ENCODE measurements around the gene TMEM191C.
"Not testable (repeated sequence)": the region's sequence is repeated elsewhere in the genome, so short reads cannot be mapped to it uniquely, and the experiment has no call there.

Gene TMEM191C

DNA sequence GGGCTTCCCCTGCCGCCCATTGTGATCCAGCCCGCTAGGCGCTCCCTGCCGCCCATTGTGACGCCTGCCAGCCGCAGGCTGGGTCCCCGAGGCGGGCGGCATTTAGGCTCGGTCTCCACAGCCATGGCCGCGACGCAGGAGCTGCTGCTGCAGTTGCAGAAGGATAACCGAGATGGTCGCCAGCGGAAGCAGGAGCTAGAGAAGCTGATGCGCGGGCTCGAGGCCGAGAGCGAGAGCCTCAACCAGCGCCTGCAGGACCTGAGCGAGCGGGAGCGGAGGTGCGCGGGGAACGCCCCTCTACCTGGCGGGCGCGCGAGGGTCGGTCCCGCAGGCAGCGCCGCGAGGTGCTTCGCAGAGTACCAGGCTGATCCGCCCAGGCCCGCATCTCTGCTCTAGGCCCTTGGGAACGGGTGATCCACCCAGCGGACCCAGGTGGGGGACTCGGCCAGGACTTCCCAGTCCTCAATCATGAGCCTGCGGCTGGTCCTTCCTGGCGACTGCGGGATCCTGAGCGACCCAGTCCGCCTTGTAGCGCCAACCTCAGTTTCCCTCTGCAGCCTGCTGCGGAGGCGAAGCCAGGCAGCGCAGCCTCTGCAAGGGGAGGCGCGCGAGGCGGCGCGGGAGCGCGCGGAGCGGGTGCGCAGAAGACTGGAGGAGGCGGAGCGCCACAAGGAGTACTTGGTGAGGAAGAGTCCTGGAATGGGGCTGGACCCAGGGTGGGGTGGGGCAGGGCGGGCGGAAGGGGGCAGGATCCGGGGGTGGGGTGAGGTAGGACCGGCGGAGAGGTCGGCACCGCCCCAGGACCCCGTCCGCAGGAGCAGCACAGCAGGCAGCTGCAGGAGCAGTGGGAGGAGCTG is at the start of gene TMEM191C:
TSS of gene TMEM191C (plus strand) at position 51 of the 857 bp plus-strand sequence. CDS start at position 124, 73 bp downstream.
- not testable (repeated sequence) for DNase-seq

DNA sequence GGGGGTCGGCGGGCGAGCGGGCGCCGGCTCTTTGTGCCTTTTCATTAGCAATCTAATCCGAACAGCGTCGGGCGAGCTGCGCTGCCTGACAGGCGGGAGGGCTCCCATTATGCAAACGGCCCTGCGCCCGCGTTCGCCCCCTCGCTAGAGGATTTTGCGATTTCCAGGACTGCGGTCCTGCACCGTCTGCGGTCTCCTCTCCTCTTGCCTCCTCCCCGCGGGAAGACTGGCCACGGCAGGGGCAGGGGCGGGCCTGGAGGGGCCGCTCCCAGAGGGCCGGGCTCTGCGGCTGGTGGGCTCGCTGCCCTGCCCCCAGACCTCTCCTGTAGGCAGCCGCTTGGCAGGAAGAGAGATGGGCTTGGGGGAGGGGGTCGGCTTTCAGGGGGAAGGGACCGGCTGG is 49.3 kb upstream of the TMEM191C start:
- peak; percentile 66 for DNase-seq

DNA sequence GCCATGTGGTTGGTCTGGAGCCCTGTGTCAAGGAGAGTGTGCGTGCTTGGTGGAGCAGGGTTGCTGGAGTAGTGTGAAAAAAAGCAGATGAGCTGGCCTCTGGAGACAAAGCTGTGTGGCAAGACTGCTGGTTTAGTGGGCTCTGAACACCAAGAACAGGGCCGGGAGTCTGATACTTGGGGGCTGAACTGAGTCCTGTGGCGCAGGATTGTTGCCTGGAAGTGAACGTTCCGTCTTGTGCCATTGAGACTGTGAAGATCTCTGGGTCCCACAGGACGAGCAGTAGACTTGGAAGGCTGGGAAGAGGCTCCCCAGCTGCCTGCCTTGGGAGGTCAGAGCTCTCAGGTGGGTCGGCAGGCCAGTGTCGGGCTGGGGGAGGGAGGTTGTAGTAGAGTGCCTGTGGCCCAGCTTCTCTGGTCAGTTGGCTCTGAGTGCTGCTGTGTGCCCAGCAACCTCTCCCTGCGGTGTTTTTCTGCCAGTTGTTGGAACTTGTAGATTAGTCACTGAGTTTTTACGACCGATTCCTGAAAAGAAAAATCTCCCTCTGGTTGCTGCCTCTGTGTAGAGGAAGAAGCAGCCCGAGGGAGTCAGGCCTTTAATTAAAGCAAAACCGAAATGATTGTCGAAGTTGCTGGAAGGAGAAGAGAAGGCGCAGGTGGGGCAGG is 48.1 kb upstream of the TMEM191C start:
- not testable (repeated sequence) for DNase-seq

DNA sequence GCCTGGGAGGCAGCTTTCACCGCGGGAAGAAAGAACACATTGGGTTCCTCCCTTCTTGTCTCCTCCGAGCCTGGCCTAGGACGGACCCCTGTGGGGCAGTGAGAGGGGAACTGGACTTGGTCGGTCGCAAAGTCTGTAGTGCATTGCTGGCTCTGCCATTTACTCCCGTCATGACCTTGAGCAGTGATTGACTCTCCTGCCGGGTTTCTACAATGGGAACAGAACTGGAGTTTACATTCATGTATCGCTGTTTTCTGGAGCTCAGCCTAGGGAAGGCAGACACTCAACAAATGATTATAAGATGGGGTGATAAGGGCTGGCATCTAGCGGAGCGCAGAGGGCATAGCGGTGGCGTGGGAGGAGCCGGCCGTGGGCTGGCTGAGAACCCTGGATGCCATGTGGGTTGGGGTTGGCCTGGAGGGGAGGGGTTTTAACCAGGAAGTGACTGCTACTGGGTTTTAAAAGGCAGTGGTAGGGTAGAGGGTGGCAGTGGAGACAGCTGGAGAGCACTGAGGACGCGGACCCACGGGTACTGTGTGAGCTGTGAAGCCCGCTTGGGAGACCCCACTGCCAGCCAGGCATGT is 46.9 kb upstream of the TMEM191C start:
- not testable (repeated sequence) for DNase-seq

DNA sequence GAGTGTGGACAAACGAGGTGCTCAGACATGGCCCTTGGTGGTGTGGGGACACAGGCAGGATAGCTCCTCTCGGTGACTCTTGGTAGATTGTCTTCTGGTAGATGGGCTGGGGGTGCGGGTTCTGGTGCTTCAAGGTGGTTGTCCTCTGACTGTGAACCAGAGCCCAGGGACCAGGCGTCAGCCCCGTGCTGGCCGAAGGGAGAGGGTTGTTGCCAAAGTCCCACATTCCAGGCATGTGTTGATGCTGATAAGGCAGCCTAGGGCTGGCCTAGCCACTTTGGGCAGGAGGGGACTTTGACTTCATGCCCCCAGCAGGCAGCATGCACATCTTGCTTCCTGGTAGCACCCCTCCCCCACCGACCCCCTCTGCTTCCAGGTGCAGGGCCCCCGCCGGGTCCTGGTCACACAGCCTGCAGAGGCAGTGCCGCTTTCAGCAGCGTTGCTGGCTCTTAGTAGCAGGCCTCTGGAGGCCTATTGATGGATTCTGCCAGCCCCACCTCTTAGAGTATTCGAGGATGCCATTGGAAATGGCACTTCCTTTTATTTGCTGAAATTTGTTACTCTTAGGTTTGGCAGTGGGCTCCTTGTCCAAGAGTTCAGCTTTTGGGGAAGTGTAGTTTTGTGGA is 43.0 kb upstream of the TMEM191C start:
- DNase-seq: not testable (repeated sequence)

DNA sequence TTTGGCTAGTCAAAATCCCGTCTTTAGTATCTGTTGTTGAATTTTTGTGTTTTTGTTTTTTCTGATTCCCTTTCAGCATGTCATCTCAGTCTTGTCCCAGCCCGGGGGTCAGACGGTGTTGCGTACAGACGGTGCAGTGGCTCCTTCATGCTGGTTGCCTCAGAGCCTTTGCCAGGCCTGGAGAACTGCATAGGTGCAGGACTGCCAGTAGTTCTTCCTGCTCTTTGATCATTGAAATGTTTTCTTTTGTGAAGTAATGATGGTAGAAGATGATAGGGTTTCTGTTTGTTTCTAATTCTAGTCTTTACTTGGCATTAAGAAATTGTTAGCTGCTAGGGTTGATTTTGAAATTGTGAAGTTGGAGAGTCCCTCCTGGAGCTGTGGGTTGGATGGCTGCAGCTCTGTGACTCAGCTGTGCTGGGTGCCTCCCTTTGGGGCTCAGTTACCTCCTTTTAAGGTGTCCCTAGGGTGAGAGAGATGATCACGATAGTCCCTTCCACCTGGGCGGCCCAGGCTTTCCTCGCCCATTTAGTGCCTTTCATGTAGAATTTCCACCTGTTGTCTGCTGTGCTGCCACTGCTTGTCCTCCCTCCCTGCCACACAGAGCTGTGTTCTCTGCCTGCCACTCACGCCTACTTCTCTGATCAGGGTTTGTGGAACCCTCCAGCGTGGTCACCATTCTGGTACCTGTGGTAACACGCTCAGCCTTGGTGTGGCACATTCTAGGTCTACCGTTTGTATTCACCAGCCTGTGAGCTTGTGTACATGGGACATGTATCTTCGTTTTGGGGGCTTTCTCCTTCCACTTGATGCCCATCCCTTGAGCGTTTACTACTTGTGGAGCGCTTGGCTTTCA is 32.6 kb upstream of the TMEM191C start:
- not testable (repeated sequence) for DNase-seq

DNA sequence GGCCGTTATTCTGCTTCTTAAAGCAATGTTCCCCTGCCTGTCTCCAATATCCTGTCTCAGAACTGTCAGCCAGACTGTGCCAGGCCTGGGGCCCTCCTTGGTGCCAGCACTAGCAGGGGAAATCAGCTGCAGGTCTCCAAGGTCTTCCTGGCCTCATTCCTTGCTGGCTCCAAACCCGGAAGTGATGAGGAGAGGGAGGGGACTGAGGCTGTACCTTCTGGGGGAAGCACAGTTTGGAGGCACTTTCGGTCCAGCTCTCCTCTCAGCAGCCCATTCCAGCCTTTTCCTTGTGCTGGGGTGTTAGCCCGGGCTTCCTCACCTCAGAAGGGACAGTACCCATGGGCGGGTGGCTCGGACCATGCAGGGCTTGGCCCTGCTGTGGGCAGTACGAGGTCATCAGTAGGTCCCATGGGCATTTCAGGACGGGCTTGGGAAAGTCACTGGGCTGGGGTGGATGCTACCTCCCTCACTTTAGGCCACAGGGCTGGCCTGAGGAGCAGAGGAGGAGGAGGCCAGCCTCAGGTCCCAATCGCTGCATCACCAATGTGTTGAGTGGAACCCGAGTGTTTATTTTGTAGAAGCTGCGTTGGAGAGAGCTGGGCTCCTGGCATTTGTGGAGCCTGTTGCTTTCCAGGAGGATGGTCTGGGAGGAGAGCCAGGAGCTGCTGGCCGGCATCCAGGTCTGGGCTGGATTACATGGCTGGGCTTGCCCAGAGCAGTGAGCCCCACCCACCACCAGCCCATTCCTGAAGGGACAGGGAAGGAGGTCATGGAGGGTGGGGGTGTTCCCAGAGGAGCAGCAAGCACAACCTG is 31.0 kb upstream of the TMEM191C start:
- not testable (repeated sequence) for DNase-seq

DNA sequence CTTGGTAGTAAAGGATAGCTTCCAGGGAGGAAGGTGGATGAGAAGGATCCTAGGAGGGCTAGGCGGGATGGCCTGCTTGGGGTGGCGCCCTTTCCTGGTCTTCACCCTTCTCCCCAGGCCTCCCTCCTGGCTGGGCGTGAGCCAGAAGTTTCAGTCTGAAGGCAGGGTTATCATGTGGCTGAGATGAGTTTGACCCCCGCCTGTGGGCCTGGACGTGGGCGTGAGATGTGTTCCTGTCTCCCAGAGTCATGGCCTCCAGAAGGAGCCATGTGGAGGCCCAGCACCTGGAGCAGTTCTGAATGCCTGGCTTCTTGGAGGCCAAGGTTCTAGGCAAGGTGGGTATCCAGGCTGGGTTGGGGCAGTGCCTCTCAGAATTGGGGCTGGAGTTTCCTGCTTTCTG is 29.2 kb upstream of the TMEM191C start:
- DNase-seq: not testable (repeated sequence)

DNA sequence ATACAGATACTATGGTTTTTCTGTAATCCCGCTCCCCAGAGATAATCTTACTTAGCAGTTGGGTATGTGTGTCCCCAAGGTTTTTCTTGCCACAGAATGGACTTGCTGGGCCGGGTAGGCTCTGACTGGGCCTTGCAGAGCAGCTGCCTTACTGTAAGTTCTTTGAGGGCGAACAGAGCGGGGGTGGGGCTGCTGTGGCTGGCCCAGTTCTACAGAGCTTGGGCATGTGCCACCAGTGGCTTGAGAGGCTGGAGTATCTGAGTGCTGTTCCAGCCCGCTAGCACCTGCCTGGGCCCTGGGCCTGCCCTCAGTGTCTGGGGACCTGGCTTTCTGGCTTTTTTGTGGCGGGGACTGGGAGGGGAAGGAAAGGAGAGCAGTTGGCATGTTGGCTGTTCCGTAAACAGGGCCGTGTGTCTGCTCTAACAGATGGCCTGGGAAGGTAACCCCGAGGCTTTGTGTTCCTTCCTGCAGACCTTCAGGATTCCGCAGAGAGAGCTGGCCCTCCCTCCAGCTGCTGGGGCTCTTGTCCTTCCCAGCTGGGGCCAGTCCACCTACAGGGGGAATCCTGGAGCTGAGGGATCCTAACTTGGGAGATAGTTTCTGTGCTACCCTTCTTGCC is 27.1 kb upstream of the TMEM191C start:
- DNase-seq: not testable (repeated sequence)

DNA sequence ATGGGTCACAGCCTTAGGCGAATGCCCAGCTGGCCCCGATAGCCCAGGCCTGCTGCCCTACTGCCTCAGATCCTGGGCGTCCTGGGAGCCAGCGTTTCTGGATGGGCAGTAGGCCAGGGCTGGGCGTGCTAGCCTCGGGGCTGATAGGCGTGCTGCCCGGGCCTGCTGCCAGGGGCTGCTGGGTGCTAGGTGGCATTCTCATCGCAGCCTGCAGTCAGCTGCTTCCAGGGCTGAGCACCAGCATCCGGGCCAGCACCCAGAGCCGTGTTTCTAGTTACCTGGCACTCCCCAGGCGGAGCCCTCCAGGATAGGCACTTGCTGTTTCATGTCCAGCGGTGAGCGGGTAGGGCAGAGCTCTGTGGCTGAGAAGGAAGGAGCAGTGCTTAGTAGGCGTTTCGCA is 26.5 kb upstream of the TMEM191C start:
- not testable (repeated sequence) for DNase-seq

DNA sequence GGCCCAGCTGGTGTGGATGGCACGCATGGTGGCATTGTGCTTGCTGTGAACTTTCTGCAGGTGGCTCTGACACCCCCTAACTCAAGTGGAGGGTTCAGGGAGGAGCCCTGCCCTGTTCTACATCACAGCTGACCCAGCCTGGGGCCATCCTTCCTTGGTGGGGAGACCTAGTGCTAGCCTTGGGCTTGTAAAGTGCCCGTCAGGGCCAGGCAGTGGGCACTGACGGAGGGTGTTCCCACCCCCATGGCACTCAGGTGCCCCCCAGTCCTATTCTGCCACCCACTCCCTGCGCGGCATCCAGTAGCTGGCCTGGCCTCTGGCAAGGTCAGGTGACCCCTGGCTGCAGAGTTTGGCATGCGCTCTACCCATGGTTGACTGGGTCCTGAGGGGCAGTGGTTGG is 26.0 kb upstream of the TMEM191C start:
- not testable (repeated sequence) for DNase-seq

DNA sequence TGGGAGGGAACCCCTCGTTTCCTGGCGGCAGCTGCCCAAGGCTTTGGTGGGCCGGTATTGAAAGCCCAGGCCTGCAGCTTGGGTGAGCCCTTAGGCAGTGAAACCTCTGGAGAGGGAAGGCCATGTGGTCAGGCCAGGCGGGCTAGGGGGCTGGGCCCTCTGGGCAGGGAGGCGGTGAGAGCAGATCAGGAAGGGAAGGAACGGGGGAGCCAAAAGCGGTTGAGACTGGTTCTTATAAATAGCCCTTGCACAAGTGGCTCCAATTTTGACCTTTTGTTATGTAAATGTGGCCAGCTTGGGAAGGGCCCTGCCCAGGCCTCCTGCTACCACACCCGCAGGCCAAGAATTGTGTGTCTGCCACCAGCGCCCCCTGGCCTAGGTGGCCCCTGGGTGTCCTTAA is 25.1 kb upstream of the TMEM191C start:
- DNase-seq: not testable (repeated sequence)

DNA sequence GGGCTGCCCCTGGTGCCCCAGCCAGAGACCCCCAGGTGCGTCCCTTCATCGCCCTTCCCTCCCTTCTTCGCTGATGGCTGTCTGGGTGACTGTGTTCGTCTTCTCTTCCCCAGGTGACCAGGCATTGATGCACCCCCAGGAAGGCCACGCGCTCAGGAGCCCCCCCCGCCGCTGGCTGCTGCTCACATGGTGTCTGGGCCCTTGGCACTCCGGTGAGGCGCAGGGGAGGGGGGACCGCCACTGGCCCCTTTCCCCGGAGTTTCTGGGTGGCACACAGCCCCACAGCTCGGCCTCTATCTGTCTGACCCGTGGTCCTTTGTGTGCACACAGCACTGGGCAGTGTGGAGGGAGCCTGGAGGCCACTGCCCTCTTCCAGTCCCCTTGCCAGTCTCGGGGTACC is 24.5 kb upstream of the TMEM191C start:
- DNase-seq: peak; percentile 39

DNA sequence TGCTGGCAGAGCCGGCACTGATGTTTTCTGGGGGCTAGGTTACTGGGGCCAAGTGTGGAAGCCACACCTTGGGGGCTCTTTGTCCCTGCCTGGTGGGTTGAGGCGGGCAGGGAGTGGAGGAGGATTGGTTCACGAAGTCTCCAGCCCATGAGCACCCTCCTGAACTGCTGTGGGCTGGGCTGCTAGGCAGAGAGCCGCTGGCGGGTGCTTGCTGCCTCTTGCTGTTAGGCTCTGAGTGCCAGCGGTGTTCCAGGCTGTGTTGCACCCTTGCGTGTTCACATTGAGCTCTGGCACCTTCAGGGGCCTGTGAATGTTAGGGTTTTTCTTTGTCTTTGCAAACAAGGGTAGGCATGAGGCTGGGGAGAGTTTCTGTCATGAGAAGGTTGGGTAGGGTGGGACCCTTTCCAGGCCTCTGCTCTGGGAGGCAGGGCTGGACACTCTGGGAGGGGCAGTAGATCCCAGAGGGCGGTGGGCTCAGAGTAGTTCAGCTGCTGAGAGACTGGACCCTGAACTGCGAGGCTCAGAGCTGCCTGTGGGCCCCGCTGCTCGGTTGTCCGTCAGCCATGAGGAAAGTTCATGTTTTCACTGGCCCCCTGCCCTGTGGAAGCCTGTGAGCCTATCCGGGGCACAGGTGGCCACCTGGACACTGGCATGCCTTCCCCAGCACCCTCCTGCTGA is 24.0 kb upstream of the TMEM191C start:
- DNase-seq: peak; percentile 35

DNA sequence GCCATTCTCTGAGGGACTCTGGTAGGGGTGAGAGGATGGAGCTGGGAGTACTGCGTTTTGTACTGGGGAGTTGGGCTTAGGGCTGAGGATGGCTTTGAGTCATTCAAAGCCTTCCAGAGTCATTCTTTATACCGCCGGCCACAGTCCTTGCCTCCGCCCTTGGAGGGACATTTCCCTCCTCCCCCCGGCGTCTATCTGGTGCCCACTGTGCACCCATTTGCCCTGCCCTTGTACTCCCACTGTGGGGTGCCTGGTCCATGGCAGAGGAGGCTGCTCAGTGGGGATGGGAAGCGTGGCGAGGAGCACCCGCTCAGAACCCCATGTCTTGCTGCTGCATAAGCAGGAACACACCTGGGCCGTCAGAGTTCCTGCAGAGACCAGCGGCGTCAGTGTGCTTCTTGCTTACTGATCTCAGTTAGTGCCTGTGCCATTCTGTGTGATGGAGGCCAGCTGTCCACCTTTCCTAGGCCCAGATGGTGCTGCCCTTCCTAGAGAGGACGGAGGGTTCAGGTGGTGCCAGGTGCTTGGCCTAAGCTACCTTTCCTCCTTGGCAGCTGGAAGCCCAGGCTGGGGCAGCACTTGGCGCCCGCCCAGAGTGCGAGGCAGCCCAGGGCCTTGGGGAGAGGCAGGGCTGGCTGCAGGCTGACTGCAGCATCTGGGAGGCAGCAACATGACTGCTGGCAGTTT is 23.3 kb upstream of the TMEM191C start:
- DNase-seq: peak; percentile 34

DNA sequence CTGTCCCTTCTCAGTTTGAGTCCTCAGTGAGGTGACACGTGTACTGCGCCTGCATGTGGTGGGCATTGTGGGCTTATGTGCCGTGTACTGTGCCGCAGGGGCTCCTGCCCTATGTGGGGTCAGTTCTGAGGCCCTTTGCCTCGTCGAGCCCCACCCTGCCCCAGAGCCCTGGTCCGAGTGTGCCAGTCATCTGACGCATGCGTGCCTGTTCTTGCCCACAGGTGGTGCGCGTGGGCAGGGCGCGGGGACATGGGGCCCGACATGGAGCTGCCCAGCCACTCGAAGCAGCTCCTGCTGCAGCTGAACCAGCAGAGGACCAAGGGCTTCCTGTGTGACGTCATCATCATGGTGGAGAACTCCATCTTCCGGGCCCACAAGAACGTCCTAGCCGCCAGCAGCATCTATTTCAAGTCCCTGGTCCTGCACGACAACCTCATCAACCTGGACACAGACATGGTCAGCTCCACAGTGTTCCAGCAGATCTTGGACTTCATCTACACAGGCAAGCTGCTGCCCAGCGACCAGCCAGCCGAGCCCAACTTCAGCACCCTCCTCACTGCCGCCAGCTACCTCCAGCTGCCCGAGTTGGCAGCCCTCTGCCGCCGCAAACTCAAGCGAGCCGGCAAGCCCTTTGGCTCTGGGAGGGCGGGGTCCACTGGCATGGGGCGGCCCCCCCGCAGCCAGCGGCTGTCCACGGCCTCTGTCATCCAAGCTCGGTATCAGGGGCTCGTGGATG is 22.3 kb upstream of the TMEM191C start:
- peak; percentile 42 for DNase-seq

DNA sequence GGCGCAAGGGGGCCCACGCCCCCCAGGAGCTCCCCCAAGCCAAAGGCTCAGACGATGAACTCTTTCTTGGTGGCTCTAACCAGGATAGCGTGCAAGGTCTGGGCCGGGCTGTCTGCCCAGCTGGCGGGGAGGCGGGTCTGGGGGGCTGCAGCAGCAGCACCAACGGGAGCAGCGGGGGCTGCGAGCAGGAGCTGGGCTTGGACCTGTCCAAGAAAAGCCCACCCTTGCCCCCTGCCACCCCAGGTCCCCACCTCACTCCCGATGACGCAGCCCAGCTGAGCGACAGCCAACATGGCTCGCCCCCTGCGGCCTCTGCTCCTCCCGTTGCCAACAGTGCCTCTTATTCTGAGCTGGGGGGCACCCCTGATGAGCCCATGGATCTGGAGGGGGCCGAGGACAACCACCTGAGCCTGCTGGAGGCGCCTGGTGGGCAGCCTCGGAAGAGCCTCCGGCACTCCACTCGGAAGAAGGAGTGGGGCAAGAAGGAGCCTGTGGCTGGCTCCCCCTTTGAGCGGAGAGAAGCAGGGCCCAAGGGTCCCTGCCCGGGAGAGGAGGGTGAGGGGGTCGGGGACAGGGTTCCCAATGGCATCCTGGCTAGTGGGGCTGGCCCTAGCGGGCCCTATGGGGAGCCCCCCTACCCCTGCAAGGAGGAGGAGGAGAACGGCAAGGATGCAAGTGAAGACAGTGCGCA is 21.6 kb upstream of the TMEM191C start:
- peak; percentile 40 for DNase-seq

DNA sequence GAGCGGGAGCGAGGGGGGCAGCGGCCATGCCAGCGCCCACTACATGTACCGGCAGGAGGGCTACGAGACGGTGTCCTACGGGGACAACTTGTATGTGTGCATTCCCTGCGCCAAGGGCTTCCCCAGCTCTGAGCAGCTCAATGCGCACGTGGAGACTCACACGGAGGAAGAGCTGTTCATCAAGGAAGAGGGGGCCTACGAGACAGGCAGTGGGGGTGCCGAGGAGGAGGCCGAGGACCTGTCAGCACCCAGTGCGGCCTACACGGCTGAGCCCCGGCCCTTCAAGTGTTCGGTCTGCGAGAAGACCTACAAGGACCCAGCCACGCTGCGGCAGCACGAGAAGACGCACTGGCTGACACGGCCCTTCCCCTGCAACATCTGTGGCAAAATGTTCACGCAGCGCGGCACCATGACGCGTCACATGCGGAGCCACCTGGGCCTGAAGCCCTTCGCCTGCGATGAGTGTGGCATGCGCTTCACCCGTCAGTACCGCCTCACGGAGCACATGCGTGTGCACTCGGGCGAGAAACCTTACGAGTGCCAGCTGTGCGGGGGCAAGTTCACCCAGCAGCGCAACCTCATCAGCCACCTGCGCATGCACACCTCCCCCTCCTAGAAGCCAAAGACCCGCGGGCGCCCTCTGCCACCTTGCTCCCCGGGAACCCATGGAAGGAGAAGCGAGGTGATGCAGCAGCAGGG is 20.9 kb upstream of the TMEM191C start:
- peak; percentile 41 for DNase-seq
